A673 (cell line): ENCODE results near the gene VAT1. TPM values are rescaled to one million over a fixed set of nuclear protein-coding genes. Genes with fewer than 3 reads are reported as not detected.
"Not testable (repeated sequence)": the region's sequence is repeated elsewhere in the genome, so short reads cannot be mapped to it uniquely, and the experiment has no call there.

Source experiments
- BruUV-seq: library from RNA; stranded (reverse); fragments of 400-500 nt; replicated peaks from 2 replicates; lab custom pipeline; 2021; lab: Mats Ljungman, UMichigan
- CTCF ChIA-PET: fragments of 300-600 bp; sonication (Branson Sonifier 250); formaldehyde crosslinking; loops from one replicate; lab custom pipeline; 2022; ENCODE audit warnings: antibody characterized with exemption; lab: Charles Lee
- POLR2A ChIA-PET: fragments of 300-600 bp; sonication (Branson Sonifier 250); formaldehyde crosslinking; loops from one replicate; lab custom pipeline; 2022; ENCODE audit warnings: antibody characterized with exemption; ENCODE audit not compliant: low non-redundant PET; lab: Charles Lee
- DNase-seq: peaks from one replicate; pipeline ENCODE4 v3.0.0-alpha.2; 2015; ENCODE audit warnings: low spot score
- H3K27ac ChIP-seq: fragments of 200-600 bp; sonication (generic); 2 replicates; pipeline ENCODE4 v1.5.1; 2016; ENCODE audit warnings: mixed run types, low read depth, mild to moderate bottlenecking, mixed read lengths, antibody characterized with exemption, low read length; ENCODE audit not compliant: poor library complexity, severe bottlenecking
- H3K27me3 ChIP-seq: fragments of 200-600 bp; sonication (generic); replicated peaks from 2 replicates; pipeline ENCODE4 v1.6.1; 2017; ENCODE audit warnings: mixed run types, low read depth, mild to moderate bottlenecking, mixed read lengths, antibody characterized with exemption, low read length; ENCODE audit not compliant: insufficient read depth, poor library complexity
- H3K36me3 ChIP-seq: fragments of 200-600 bp; sonication (generic); 2 replicates; pipeline ENCODE4 v1.6.1; 2016; ENCODE audit warnings: mixed run types, mild to moderate bottlenecking, mixed read lengths, antibody characterized with exemption, low read length; ENCODE audit not compliant: insufficient read depth, poor library complexity, severe bottlenecking
- H3K4me1 ChIP-seq: fragments of 200-600 bp; sonication (generic); 2 replicates; pipeline ENCODE4 v1.6.1; 2017; ENCODE audit warnings: mixed run types, mild to moderate bottlenecking, mixed read lengths, antibody characterized with exemption, low read length; ENCODE audit not compliant: insufficient read depth, poor library complexity, severe bottlenecking
- H3K4me3 ChIP-seq: fragments of 200-600 bp; sonication (generic); 2 replicates; pipeline ENCODE4 v1.5.1; 2016; ENCODE audit warnings: low read depth, mixed run types, mild to moderate bottlenecking, mixed read lengths, low read length; ENCODE audit not compliant: poor library complexity, severe bottlenecking
- H3K9me3 ChIP-seq: fragments of 200-600 bp; sonication (generic); 2 replicates; pipeline ENCODE4 v1.6.1; 2016; ENCODE audit warnings: mixed run types, low read depth, mild to moderate bottlenecking, mixed read lengths, antibody characterized with exemption, low read length; ENCODE audit not compliant: poor library complexity, severe bottlenecking
- CTCF ChIP-seq: fragments of 300-800, 200-600 bp; sonication (generic); conservative IDR thresholded peaks from 2 replicates; pipeline ENCODE4 v1.5.1; 2017; ENCODE audit warnings: low read depth, mild to moderate bottlenecking, antibody characterized with exemption, low read length, moderate library complexity, mixed read lengths
- EZH2 ChIP-seq: fragments of 200-600 bp; sonication (generic); IDR thresholded peaks from 2 replicates; pipeline ENCODE4 v1.6.1; 2017; ENCODE audit warnings: borderline replicate concordance, low read depth, mild to moderate bottlenecking, mixed read lengths, antibody characterized with exemption, low read length; ENCODE audit not compliant: poor library complexity, severe bottlenecking
- intact Hi-C: fragments of 100-400 bp; cut with micrococcal nuclease; formaldehyde crosslinking; loops from one replicate; pipeline ENCODE4 v1.10.0; 2022; ENCODE audit not compliant: unreplicated experiment
- total RNA-seq: library from RNA; stranded (reverse); gene quantifications from 2 replicates; pipeline ENCODE4 v1.2.3, GENCODE V29; 2021

VAT1 gene
- total RNA-seq, 1 experiment from 2014 or later, result 45.2 TPM

GRCh38 chr17:43056051-43056450 is 33.9 kb upstream of the VAT1 start:
- Histone ChIP-seq H3K27ac (no peak overlapping the region), H3K4me1 (no peaks in the 10 kb centered on the region), H3K36me3 (no peaks in the 10 kb centered on the region), H3K9me3 (no peaks in the 10 kb centered on the region), H3K27me3 (no peaks in the 10 kb centered on the region), H3K4me3 (no peak overlapping the region)
- TF ChIP-seq EZH2, result no peak
- TF ChIP-seq CTCF, result no peak
- DNase-seq, result no peak
- POLR2A ChIA-PET, result no interaction called here
- intact Hi-C loops, result no loop called here
- CTCF ChIA-PET, result interaction anchor here (0.6 kb wide), 1 partner anchor 128 kb away, joined by 9 read pairs; no protein-coding TSS in a partner anchor
- no TSS peak for BruUV-seq

- CTCF ChIA-PET, H3K9me3 ChIP-seq, H3K27ac ChIP-seq, DNase-seq, POLR2A ChIA-PET, H3K4me3 ChIP-seq, H3K27me3 ChIP-seq, H3K36me3 ChIP-seq, H3K4me1 ChIP-seq, BruUV-seq, intact Hi-C loops: not testable (repeated sequence)
Observed at GRCh38 chr17:43053008-43053407, 30.8 kb upstream of the VAT1 start.

- H3K4me1 ChIP-seq, result no peaks in the 10 kb centered on the region
- no peaks in the 10 kb centered on the region for H3K9me3 ChIP-seq
- TF ChIP-seq EZH2 (no peak), CTCF (no peak)
- no peak overlapping the region for H3K27ac ChIP-seq
- intact Hi-C loops, result no loop called here
- no peak overlapping the region for H3K4me3 ChIP-seq
- BruUV-seq, result no TSS peak
- H3K27me3 ChIP-seq, result no peaks in the 10 kb centered on the region
- no peaks in the 10 kb centered on the region for H3K36me3 ChIP-seq
- no peak for DNase-seq
- POLR2A ChIA-PET, result no interaction called here
- CTCF ChIA-PET, result no interaction called here
Observed at GRCh38 chr17:43051969-43052368, 29.8 kb upstream of the VAT1 start.

GRCh38 chr17:43044024-43044423 is 21.8 kb upstream of the VAT1 start:
- Histone ChIP-seq H3K4me3 (no peak overlapping the region), H3K27ac (no peak overlapping the region), H3K27me3 (no peaks in the 10 kb centered on the region), H3K36me3 (no peaks in the 10 kb centered on the region), H3K9me3 (no peaks in the 10 kb centered on the region), H3K4me1 (no peaks in the 10 kb centered on the region)
- BruUV-seq, result no TSS peak
- TF ChIP-seq EZH2 (no peak), CTCF (no peak)
- intact Hi-C loops, result no loop called here
- CTCF ChIA-PET, result no interaction called here
- POLR2A ChIA-PET, result no interaction called here
- DNase-seq, result no peak
